Measurements from ENCODE around the gene TMPRSS9. TPM values are rescaled to one million over a fixed set of nuclear protein-coding genes. Genes with fewer than 3 reads are reported as not detected.
"Not testable (repeated sequence)": the region's sequence is repeated elsewhere in the genome, so short reads cannot be mapped to it uniquely, and the experiment has no call there.

TMPRSS9 gene
- total RNA-seq, 1 experiment from 2014 or later, result 0.45 TPM

DNA sequence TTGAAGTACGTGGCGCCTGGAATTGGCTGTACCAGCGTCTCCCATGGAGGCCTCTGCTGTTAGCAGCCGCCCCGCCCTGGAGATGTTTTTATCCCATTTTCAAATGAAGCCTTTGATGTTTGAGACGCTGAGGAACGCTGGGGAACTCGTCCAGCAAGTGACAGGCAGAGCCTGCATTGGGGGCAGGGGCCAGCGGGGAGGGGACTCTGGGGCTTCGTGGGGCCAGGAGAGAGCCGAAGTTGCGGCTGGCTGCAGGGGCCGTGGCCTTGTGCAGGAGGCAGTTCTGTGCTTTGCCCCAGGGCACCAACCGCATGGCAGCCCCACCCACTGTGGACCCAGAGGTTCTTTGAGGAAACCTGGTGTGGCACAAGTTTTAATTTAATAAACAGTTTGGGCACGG lies 18.1 kb upstream of the TMPRSS9 start:
- DNase-seq (ENCODE audit: low spot score), result no peak

DNA sequence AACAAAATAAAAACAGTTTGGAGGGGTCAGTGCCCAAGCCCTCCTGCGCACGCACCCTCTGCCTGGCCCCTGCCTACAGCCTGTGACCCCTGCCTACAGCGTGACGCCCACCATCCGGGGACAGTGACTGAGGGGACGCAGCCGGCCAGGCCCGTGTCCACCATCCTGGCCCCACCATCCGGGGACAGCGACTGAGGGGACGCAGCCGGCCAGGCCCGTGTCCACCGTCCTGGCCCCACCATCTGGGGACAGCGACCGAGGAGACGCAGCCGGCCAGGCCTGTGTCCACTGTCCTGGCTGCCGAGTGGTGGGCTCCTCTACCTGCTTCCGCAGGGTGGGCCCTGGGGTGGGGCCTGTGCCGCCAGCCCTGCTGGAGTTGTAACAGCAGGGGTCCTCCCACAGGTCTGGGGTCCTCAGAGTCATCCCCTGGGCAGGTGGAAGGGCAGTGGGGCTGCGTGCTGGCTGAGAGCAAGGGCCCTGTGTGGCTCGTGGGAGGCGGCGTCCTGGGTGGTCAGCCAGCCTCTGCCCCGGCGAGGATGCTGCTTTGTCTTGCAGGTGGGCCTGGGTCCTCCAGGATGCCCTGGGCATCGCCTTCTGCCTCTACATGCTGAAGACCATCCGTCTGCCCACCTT lies 17.3 kb upstream of the TMPRSS9 start:
- DNase-seq (ENCODE audit: low spot score), result no peak

DNA sequence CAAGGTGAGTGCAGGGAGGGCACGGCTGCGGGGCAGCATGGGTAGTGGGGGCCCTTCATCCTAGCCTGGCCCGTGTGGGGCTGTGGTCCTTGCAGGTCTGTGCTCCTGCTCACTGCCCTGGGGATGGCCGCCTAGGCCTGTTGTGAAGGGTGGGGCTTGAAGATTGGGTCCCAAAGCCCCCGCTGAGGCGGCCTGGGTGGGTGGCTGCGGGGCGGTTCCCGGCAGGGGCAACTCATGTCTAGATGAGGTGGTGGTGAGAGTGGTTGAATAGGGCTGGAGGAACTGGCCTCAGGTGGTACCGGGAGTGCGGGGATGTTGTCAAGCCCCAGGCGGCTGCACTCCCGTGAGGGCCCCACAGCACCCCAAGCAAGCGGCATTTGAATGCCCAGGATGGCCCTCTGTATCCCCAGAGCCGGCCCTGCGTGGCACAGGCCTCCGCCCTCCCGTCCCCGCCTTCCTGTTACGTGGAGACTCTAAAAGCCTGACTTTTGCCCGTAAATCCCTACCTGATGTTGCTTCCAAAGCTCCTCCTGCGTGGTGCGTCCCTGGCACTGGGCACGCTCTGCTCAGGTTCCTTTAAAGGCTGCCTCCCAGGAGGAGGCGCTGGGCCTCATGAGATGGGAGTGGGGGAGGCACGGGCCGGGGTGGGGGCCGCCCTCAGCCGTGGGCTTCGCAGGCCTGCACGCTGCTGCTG lies 16.6 kb upstream of the TMPRSS9 start:
- DNase-seq (ENCODE audit: low spot score), result no peak

DNA sequence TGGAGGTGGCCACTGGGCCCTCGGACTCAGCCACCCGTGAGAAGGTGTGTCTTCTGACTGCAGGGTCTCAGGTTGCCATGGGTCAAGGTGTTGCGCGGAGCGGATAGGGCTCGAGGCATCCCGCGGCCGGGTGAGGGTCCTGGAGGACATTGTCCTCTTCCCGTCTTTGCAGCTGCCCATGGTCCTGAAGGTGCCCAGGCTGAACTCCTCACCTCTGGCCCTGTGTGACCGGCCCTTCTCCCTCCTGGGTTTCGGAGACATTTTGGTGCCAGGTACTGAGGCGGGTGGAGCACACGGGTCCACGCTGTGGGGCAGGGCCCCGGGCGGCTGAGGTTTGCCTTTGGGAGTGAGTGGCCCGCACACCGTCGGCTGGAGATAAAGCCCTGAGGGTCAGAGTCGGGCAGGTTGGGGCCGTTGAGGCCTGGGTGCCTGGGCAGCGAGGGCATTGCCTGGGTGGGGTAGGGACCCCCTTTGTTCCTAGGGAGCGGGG lies 15.6 kb upstream of the TMPRSS9 start:
- no peak for DNase-seq (ENCODE audit: low spot score)

DNA sequence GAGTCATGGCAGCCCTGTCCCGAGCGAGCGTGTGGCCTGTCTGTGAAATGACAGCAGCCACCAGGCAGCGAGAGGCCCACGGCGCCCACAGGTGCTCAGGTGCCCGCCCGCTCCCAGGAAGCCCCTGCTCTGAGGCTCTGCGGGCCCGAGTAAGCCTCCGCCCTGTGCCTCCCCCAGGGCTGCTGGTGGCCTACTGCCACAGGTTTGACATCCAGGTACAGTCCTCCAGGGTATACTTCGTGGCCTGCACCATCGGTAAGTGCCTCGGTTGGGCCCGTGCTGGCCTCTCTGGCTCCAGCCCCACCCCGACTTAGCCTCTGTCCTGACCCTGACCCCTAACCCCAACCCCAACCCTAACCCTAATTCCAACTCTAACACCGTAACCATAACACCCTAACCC lies 15.0 kb upstream of the TMPRSS9 start:
- DNase-seq (ENCODE audit: low spot score), result no peak

DNA sequence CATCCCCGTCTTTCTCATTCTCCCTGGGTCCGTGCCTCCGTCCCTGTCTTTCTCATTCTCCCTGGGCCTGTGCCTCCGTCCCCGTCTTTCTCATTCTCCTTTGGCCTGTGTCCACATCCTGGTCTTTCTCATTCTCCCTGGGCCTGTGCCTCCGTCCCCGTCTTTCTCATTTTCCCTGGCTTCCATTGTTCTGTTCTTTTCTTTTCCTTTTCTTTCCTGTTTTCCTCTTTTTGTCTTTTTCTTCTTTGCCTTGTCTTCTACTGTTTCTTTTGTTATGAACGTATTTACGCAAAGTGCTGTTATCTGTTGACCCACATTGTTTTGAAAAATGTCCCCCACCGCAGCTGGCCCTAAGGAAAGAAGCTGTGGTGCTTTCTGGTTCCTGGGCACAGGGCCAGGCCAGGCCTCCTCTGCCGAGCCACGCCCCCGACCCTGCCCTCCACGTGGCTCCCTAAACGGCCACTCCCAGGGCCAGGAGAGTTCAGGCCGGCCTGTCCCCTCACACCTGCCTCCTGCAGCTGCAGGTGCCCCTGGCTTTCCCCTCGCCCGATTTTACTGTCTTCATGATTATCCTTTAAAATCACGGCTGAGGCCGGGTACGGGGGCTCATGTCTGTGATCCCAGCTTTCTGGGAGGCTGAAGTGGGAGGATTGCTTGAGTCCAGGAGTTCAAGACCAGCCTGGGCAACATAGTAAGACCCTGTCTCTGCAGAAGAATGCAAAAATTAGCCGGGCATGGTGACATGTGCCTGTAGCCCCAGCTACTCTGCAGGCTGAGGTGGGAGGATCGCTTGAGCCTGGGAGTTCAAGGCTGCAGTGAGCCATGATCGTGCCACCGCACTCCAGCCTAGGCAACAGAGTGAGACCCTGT lies 14.0 kb upstream of the TMPRSS9 start:
- DNase-seq (ENCODE audit: low spot score), result no peak

DNA sequence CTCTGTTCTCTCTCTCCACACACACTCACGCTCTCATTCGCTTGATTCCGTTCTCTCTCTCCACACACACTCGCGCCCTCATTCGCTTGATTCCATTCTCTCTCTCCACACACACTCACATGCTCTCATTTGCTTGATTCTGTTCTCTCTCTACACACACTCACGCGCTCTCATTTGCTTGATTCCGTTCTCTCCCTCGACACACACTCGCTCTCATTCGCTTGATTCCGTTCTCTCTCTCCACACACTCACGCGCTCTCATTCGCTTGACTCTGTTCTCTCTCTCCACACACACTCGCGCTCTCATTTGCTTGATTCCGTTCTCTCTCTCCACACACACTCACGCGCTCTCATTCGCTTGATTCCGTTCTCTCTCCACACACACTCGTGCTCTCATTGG lies 10.2 kb upstream of the TMPRSS9 start:
- not testable (repeated sequence) for DNase-seq (ENCODE audit: low spot score)

DNA sequence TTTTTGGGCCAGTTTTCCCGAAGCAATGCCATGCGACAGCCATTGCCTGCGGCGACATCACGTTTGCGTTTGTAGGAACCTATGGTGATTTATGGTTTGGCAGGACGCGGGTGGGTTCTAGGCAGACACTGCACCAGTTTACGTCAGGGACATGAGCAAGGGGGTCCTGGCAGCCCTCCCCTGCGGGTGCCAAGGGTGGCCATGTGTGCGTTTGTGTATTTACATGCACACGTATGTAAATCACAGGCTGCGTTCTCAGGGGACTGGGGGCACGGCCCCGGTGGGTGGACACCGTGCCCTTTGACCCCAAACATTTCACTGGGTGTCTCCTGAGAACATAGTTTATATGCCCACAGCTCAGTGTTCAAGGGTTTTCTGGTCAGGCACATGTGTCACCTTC lies 9.4 kb upstream of the TMPRSS9 start:
- no peak for DNase-seq (ENCODE audit: low spot score)

DNA sequence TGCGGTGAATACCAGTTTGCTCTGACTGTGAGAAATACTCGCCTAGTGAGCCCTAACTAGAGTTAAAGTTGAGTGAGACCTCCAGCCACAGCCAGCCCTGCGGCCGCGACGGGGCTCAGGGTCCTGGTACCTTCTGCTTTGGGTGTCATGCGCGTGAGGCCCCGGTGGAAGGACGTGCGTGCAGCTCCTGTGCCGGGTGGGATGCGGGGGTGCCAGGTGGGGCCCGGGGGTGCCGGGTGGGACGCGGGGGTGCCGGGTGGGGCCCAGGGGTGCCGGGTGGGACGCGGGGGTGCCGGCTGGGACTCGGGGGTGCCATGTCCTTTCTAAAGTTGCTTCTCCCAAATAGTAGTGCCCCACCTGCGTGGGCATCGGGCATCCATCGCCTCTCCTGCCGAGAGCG lies 8.5 kb upstream of the TMPRSS9 start:
- no peak for DNase-seq (ENCODE audit: low spot score)

DNA sequence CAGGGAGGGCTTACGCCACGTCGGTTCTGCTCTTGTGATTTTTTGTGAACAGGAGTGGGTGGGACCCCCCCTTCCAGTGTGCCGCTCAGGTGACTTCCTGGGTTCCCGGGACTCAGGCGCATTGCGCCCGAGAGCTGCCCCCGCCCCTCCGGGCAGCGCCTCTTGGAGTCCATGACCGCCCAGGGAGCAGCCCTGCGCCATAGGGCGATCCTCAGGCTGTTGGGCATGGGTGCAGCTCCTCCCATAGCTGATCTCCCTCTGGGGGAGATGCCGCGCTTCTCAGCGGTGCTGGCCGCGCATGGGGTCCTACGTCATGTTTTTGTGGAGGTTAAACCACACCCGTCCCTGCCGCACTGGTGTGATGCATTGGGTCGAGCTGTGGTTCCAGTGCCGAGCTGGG lies 7.9 kb upstream of the TMPRSS9 start:
- DNase-seq (ENCODE audit: low spot score), result no peak

DNA sequence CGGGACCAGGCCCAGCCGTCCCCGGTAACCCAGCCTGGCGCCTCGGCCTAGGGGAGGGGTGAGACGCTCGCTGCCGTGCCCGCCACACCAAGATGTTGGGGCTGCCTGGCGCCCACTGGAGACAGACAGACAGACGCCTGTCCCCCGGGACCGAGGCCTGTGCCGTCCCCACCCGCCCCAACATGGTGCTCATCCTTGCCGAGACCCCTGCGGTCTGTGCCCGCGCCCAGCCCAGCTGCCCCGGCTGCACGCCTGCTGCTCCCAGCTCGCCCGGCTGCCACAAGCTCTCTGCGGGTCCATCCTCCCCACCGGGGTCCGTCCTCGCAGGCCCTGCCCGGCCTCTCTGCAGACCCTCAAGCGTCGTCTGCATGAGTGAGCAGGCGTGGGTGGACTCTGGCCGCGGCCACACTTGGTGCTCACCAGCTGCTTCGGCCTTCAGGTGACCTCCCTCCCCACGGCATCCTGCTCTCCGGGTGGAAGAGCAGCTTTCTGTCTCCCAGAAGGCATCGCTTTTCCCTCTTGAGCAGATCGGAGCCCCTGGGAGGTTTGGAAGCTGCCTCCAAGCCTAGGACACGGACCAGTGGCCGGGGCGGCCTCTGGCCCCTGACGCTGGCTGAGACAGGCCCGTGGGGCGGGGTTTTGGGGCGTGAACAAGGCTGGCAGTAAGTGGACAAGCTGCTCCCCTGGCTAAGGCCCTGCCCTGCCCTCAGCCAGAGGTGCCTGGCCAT lies 6.7 kb upstream of the TMPRSS9 start:
- no peak for DNase-seq (ENCODE audit: low spot score)

DNA sequence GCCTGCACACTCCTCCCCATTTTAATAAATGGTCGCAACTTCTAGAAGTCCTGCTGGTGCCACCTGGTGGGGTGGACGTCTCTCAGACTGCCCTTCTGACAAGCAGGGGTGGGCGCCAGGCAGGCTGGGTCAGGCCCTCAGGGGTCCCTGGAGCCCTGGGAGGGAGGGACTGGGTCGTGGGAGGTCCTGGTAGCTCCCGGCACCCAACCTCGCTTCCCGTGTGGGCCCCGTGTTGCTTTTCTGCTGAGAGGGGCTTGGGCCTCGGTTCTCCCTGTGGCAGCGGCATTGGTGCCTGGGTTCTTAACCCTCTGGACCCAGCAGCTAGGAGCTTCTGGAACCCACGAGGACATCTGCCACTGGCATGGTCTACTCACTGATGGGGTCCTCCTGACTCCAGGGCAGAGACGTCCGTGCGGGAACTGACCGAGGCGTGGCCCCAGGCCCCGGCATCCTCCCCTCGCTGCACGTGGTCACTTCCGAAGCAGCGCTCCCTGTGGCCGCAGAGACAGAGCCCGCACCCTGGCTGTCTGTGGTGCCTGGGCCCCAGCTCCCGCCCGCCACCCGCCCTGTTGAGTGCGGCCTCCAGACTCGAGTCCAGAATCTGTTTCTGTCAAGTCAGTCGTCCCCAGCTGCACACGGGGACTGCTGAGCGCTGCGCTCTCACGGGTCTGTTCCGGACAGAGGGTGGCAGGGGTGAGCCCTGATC lies 6.0 kb upstream of the TMPRSS9 start:
- DNase-seq (ENCODE audit: low spot score), result no peak

DNA sequence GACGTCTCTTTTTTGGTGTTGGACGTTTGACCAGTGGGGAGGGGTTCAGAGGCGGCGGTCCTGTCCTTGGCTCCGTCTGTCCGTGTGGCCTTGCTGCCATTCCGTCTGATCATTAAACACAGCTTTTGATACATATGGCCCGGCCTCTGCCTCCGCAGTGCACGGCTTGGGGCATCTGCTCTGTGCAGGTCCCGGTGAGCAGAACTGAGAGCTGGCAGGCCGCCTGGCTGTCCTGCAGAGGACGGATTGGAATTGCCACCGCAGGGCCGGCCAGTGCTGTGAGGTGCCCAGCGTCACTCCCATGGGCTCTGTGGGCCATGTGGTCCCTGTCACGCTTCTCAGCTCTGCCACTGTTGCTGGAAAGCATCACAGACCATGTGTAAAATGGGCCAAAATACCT lies 5.4 kb upstream of the TMPRSS9 start:
- DNase-seq (ENCODE audit: low spot score), result no peak

DNA sequence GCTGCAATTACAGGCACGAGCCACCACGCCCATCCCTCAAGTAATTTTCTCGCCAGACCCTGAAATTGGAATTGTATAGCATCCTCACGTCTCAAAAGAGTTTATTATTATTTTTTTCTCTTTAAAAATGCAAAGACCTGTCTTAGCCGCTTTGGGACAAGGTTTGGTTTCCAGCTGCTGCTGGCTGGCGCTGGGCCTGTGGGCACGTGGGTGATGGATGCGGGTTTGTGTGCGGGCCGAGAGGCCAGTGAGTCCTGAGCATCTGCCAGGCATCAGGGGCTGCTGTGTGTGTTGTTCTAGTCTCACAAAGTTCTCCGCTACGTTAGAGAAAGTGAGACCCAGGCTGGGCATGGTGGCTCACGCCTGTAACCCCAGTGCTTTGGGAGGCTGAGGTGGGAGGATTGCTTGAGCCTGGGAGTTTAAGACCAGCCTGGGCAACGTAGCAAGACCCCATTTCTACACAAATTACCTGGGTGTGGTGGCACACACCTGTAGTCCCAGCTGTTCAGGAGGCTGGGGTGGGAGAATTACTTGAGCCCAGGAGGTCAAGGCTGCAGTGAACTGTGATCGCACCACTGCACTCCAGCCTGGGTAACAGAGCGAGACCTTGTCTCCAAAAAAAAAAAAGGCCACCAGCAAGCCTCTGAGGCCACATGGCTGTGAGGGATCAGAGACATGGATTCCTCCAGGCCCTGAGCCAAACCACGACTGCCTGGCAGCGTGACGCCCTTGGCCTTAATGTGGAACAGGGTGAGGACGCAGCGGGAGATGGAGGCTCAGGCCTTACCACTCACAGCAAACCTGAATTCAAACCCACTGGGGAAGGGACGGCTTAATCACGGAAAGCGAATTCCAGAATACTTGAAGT lies 4.7 kb upstream of the TMPRSS9 start:
- DNase-seq (ENCODE audit: low spot score), result peak; percentile 32

DNA sequence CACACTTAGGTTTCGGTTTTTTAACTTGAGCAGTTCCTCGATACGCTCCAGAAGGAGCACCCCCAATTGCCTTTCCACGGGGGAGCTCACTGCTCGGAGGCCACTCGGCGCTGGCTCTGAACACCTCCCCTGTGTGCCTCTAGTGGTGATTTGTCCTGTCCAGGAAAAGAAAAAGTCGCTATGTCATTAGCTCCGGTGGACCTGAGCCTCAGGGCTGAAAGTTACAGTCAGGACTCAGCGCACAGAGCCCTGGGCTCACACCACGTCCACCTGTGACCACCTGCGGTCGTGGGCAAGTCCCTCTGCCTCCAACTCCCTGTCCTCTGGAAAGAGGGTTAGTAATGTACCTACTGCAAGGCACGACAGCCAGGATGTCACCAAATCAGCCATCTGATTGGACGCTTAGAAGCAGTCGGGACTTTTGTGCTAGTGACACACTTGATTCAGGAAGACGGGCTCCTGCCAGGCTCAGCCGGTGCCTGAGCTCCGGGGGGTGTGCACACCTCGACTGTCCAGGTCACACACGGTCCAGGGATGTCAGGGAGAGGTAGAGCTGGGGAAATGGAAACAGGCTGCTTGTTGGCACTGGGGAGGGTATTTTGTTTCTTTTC lies 3.9 kb upstream of the TMPRSS9 start:
- no peak for DNase-seq (ENCODE audit: low spot score)

DNA sequence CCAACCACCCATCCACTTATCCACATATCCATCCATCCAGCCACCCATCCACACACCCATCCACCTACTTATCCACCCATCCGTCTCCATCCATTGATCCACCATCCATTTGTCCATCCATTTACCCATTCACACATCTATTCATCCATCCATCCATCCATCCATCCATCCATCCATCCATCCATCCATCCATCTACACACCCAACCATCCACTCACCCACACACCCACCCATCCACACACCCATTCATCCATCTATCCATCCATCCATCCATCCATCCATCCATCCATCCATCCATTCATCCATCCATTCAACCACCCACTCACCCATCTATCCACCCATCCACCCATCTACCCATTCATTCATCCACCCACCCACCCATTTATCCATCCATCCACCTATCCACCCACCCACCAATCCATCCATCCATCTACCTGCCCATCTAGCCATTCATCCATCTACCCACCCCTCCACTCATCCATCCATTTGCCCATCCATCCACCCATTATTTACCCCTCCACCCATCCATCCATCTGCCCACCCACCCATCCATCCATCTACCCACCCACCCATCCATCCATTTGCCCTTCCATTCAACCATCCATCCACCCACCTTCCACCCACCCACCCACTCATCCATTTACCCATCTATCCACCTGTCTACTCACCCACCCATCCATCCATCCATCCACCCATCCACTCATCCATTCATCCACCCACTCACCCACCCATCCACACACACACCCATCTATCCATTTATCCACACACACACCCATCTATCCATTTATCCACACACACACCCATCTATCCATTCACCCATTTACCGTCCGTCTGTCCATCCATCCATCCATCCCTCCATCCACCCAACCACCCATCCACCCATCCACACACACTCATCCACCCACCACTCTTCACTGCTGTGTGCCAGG lies 2.5 kb upstream of the TMPRSS9 start:
- no peak for DNase-seq (ENCODE audit: low spot score)

DNA sequence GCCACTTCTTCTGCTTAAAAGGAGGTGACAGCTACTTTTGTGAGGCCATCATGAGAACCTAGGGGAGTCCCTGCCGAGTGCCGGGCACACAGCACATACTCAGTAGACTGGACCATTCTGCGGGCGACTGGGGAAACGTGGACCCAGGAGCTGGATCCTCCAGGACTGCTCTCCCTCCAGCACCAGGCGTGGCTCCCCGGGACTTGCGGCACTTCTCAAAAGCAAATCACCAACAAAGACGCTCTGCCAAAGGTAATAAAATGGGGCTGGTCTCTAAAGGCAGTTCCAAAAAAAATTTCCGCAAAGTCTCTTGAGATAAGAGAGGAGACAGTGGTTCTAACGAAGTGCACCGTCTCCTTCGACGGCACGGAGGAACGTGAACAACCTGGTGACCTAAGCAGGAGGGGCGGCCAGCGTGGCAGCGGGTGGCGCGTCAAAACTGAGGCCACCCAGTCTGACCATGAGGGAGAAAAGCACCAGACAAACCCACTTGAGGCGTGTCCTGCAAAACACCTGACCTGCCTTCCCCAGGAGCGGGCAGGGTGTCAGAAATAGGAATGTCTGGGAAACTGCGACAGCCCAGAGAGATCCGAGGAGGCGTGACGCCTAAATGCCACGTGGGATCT lies 1.4 kb upstream of the TMPRSS9 start:
- DNase-seq (ENCODE audit: low spot score), result no peak

DNA sequence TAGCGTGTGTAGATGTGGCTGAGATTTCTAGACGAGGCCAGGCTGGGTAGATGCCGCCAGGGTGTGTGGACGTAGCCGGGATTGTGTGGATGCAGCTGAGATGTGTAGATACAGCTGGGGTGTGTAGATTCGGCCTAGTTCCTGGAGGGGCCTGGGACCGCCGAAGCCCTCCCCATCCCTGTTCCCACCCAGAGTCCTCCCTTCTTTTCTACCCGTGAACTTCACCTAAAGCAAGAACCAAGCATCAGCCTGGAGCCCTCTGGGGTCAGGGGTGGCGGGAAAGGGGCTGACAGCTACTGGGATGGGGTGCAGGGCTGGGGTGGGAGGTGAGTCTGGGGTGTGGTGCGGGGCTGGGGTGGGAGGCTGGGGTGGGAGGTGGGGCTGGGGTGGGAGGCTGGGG lies 768 bp downstream of the TMPRSS9 start:
- no peak for DNase-seq (ENCODE audit: low spot score)
